GM18517 (cell line): Measurements from ENCODE around the gene UBXN7.
"Not testable (repeated sequence)": the region's sequence is repeated elsewhere in the genome, so short reads cannot be mapped to it uniquely, and the experiment has no call there.

Experiments used
- ATAC-seq: cut with Tn5 transposase; IDR thresholded peaks from one replicate; pipeline ENCODE4 v1.9.1; 2021; ENCODE audit warnings: mild to moderate bottlenecking, moderate library complexity; ENCODE audit not compliant: unreplicated experiment

UBXN7 gene

DNA sequence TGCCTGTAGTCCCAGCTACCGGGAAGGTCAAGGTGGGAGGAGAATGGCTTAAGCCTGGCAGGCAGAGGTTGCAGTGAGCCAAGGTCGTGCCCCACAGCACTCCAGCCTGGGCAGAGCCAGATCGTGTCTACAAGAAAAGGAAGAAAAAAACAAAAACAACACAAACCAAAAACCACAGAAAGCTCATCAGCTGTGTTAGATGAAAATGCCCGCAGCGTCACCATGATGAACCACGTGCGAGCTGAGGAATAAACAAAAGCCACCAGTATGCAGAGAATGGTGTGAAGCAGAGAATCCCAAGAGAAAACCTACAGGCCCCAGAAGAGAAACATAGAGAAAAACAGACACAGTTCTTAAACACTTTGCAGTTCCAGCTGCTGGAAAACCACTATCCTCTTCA lies 74.3 kb downstream of the UBXN7 start:
- ATAC-seq, result no peak

DNA sequence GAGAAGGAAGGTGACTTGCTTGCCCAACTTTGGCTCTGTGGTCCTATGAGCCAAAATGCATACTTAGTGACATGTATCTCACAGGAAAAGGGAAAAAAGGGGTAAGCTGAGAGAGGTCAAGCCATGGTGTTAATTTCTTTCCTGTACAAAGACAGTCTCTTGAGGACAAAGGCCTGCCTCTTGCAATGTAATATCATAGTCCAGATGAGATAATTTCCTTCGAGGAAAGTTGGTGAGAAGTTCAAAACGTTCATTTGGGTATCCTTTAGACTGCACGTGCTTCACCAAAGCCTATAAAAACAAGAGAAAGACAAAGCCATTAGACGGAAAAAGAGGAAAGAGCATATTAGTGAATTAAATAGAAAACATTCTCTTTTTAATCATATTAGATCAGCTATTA lies 75.7 kb downstream of the UBXN7 start:
- ATAC-seq, result no peak

DNA sequence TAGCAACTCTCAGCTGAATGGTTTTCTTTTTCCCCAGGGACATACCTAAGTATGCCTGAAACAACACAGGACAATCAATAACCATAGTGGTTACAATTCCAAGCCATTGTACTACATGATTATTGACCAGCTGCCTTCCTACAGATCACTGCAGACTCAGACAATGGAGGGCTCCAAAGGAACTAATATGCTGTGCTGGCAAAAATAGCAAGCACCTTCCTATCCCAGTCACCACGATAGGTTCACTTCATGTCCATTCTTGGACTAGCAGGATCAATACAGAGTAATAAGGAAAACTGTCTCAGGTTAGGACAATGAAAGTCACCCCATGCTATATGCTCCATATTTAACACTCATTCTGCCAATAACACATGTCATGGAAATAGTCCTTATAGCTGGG lies 76.6 kb downstream of the UBXN7 start:
- ATAC-seq, result no peak

DNA sequence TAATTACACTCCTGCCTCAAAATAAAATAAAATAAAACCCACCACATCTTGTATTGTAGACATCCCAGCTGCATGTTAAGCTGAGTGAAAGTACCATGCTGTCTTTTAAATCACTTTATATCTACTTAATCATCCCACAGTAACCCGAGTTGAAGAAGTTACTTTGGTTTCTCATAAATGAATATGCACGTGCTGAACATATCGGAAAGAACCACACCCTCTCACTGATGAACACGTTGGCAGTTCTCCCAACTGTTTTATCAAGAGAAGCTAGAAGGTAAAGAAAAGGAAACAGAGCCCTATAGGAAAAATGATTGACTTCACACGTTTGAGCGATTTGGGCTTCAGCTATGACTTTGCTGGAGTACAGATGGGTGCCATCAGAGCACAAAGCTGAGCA lies 78.1 kb downstream of the UBXN7 start:
- no peak for ATAC-seq

DNA sequence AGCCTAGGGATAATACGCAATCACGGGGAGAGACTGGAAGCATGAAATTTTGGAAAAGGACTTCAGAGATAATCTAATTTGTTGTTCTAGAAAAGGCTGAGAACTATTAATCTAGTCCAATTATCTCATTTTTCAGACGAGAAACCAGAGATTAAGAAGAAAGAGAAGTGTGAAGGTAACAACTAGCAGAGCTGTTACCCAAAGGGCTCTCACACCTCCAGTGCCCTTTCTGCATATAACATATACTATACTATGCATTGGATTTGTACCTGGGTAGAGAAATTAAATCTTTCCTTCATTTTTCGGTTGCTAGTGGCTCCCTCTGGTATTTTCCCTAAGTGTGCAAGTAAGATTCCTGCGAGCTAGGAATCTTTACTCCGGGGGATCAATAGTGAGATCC lies 80.7 kb downstream of the UBXN7 start:
- no peak for ATAC-seq

DNA sequence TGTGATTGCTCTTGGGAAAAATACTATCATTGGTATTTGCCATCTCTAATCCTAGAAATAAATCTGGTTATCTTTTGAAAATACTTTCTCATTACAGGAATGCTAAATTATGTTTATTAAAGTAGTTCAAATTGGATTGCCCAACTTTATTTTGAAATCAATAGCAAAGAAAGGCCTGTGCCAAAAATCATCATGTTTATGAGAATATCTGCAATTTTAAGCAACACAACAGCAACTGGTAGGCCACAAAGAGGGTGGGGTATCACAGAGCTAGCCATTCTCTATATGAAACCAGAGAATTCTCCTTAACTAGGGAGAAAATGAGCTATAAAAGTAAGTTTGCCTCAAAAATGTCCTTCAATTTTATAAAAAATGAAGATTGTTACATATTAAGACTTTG lies 82.2 kb downstream of the UBXN7 start:
- no peak for ATAC-seq

DNA sequence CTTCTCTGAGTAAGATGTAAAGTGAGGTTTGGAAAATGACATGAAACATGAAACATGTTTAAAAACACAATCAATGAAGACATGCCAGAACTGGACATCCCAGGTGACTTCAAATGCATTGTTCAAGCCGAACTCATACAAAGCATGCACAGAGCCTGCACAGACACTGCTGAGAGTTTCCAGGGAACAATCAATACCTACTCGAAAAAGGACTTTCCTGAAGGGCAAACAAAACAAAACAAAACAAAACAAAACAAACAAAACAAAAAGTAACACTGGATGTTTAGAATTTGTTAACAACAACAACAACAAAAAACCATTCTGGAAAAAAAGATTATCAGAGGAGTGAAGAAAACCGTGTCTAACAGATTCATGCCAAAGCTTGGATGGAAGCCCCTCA lies 83.5 kb downstream of the UBXN7 start:
- no peak for ATAC-seq

DNA sequence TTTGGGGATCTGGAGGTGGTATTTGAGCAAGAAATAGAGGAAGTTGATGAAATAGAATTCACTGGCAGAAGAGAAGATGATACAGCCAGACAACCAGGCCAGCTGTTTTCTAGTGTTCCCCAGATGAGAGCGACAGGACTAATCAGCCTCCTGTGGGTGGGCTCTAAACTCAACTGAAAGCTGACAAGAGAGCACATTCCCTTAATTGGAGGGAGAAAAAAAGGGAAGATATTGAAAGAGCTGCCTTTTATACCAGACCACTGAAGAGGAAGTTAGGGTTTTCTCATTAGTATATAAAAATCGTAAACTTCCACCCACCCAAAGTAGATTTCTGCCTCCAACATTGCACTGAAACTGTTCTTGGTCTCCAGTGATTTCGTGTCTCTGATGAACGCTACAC lies 87.6 kb downstream of the UBXN7 start:
- no peak for ATAC-seq

DNA sequence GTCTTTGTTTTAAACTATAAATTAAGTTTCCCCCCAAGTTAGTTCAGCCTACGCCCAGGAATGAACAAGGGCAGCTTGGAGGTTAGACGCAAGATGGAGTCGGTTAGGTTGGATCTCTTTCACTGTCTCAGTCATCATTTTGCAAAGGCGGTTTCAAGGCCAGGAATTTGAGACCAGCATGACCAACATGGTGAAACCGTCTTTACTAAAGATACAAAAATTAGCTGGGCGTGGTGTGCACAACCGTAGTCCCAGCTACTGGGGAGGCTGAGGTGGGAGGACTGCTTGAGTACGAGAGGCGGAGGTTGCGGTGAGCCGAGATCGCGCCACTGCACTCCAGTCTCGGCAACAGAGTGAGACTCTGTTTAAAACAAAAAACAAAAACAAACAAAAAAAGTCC lies 88.3 kb downstream of the UBXN7 start:
- ATAC-seq, result not testable (repeated sequence)

DNA sequence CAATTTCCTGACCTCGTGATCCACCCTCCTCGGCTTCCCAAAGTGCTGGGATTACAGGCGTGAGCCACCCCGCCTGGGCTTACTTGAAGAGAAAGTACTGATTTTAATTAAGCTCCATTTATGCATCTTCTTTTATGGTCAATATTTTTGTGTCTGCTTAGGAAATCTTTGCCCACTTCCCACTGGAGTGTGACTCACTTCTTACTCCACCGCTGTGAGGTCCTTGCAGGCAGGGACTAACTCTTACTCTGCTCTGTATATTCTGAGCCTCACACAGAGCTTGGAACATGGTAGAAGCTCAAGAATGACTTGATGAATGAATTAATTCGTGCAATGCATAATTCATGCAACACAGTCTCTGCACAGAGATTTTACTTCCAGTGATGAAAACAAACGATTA lies 91.1 kb downstream of the UBXN7 start:
- ATAC-seq, result no peak

DNA sequence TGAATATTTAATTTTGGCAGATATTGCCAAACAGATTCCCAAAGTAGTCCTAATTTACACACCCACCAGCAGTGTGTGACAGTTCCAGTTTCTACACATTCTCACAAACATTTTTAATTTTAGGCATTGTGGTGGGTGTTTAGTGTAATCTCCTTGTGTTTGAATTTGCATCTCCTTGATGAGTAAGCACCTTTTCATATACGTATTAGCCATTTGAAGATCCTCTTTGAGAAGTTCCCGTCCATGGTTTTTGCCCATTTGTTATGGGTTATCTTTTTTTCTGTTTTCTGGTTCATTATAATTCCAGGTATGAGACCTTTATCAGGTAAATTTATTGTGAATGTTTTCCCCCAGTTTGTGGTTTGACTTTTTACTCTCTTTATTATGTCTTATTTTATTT lies 91.8 kb downstream of the UBXN7 start:
- ATAC-seq, result no peak

DNA sequence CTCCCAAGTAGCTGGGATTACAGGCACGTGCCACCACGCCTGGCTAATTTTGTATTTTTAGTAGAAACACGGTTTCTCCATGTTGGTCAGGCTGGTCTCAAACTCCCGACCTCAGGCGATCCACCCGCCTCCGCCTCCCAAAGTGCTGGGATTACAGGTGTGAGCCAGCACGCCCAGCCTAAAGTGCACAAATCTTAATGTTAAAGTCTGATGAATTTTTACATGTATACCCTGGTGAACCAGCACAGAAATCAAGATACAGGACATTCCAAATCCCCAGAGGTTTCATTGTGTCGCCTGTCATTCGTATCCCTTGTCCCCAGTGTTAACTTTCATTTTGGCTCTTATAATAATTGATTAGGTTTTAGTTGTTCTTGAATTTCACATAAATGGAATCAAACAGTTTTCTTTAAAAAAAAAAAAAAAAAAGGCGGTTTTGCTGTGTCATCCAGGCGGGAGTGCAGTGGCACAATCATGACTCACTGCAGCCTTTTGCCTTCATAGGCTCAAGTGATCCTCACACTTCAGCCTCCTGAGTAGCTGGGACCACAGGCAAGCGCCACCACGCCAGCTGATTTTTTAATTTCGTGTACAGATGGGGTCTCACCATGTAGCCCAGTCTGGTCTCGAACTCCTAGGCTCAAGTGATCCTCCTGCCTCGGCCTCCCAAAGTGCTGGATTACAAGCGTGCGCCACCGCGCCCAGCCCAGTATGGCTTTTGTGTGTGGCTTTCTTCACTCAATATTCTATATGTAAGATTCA lies 92.6 kb downstream of the UBXN7 start:
- ATAC-seq, result no peak

DNA sequence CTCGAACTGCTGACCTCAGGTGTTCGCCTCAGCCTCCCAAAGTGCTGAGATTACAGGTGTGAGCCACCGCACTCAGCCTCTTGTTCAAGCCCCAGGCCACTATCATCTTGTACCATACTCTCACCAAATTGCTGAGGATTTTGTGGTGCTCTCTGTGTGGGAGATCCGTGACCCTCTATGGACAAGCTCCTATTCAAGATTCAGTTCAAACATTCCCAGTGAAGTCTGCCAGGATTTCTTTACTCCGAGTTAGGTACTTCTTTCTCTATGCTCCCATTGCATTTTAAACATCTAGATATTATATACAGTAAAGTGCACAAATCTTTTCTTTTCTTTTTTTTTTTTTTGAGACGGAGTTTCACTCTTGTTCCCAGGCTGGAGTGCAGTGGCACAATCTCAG lies 93.2 kb downstream of the UBXN7 start:
- ATAC-seq, result no peak

DNA sequence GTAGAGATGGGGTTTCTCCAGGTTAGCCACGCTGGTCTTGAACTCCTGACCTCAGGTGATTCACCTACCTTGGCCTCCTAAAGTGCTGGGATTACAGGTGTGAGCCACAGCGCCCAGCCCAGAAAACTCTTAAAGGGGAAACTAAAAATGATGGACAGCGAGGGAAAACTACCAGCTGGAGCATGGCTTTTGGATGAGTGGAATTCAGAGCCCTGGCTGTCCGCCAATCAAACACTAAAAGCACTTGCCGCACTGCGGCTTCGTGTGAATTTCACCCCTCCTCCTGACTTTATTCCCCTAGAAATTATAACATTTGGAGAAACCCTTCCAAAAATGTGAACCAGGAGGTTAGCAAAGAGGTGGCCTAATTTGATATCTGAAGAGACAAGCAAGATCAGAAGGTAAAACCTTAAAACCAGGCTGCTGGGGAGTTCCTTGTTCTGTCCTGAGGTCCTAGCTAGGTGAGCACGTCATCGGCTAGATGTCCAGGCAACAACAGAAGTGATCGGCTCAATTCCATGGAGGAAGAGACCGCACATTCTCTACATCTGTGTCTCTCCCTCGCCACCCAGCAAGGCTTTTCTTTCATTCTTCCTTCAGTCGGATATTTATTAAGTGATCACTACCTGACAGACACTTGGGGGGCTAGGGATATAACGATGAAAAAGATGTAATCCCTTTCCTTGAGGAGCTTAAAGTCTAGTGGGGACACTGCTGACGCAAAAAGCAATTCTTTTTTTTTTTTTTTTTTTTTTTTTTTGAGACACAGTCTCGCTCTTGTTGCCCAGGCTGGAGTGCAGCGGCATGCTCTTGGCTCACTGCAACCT lies 95.7 kb downstream of the UBXN7 start:
- ATAC-seq, result no peak

DNA sequence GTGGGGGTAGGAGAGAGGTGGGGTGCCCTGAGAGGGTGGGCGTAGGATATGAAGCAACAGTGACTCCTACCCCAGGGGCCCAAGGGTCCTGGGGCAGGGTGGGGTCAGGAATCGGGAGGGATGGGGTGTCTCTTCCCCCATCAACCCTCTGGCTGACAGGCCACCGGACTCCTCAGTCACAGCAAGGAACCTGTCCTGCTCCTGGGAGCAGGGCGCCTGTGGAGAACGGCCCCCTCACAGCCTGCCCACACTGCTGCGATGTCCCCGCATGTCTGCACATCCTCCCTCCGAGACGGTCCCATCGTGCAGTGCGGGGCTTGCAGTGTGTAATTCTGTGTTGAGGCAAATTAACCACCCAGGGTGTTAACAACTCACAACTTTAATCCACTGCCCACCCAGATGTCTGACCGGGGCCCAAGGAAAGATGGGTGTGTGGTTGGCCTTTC lies 96.7 kb downstream of the UBXN7 start:
- no peak for ATAC-seq

DNA sequence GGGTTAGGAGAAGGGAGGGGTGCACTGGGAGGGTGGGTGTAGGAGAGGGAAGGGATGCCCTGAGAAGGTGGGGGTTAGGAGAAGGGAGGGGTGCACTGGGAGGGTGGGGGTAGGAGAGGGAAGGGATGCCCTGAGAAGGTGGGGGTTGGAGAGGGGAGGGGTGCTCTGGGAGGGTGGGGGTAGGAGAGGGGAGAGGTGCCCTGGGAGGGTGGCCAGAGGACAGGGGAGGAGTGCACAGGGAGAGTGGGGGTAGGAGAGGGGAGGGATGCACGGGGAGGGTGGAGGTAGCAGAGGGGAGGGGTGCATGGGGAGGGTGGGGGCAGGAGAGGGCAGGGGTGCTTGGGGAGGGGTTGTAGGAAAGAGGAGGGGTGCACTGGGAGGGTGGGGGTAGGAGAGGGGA lies 97.2 kb downstream of the UBXN7 start:
- no peak for ATAC-seq

DNA sequence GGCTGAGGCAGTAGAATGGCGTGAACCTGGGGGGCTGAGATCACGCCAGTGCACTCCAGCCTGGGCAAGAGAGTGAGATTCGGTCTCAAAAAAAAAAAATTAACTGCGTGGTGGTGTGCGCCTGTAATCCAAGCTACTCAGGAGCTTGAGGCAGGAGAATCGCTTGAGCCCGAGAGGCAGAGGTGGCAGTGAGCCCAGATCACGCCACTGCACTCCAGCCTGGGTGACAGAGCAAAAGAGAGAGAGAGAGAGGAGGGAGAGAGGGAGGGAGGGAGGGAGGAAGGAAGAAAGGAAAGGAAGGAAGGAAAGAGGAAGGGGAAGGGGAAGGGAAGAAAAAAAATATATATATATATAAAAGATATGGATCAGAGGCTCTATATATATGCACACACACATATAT lies 100.1 kb downstream of the UBXN7 start:
- no peak for ATAC-seq

DNA sequence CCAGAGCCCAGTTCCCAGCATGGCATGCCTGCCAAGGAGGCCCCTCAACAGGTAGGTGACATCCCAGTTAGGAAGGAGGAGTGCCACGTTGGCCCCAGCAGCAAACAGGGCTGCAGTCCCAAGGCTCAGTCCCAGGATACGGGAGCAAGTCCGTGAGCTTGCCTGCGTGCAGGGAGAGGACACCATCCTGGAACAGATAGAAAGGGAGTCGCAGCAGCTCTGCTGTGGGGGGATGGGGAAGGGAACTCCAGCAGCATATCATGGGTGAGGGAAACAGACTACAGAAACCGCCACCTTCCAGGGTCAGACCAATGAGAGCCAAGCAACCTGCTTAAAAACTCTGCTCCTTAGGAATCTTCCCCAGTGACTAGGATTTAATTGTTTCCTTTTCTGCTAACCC lies 104.8 kb downstream of the UBXN7 start:
- ATAC-seq, result no peak

DNA sequence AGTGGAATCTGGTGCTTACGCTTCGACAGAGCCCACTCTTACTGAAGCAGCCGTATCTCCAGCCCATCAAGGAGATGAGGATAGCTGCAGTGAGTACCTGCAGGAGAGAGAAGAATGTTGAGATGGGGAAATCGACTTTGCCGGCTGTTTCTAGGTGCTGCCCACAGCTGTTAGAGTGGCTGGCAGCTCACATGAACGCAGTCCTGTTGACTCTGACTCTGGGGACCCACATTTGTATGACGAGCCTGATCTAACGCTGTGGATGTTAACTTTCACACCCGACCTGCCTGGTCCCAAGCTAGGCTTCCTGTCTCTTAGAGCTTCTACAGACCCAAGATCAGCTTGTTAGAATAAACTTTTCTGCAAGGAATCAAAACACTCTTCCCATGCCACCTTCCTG lies 105.3 kb downstream of the UBXN7 start:
- no peak for ATAC-seq

DNA sequence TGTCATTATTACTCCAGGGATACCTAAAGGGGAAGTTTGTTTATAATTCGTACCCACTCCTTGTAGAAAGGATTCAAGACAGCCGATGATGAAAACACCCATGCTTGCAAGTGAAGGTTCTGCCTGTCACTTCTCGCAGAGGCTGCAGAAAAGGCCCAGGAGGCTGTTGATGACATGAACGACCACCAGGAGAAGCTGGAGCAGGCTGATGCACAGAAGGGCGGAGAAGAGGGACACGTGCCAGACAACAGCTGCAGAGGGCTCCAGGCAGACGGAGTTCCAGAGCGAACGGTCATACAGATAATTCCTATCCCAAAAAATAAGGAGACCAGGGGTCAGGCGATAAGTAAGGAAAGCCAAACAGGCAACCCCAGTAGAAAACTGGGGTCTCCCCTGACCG lies 108.5 kb downstream of the UBXN7 start:
- ATAC-seq, result no peak

DNA sequence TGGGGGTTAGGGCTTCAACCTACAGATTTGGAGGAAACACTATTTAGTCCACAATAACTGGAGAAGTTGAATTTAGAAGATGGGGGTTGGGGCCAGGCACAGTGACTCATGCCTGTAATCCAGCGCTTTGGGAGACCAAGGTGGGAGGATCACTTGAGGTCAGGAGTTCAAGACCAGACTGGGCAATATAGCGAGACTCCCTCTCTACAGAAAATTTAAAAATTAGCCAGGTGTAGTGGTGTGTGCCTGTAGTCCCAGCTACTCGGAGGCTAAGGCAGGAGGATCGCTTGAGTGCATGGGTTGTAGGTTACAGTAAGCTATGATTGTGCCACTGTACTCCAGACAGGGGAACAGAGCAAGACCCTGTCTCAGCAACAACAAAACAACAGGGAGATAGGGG lies 109.2 kb downstream of the UBXN7 start:
- no peak for ATAC-seq

DNA sequence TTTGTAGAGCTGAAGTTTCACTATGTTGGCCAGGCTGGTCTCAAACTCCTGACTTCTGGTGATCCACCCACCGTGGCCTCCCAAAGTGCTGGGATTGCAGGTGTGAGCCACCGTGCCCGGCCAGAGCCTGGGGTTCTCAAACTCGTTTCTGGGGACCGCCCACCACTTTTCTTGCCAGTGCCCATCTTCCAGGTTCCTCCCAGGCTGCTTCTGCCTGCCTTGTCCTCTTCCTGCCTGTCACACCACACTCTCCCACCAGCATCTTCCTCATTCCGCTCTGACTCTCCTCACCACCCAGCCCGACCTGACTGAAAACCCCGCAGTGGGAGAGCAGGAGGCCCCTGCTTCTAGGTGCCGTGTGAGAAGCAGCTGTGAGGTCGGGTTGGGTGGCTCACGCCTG lies 111.1 kb downstream of the UBXN7 start:
- no peak for ATAC-seq
